ENCODE data around the gene NOXA1.

GRCh38 chr9:137438591-137439157, 15.5 kb downstream of the NOXA1 start:
- TF ChIP-seq EP300 (IDR thresholded peaks at IDR 0.05): no peak
- no peak for TF ChIP-seq CTCF (IDR thresholded peaks at IDR 0.05)
- no peak for TF ChIP-seq POLR2A (IDR thresholded peaks at IDR 0.05)
- TF ChIP-seq POLR2AphosphoS5 (IDR thresholded peaks at IDR 0.05): no peak

Measured in sigmoid colon (tissue), 4 donors.